Measurements from ENCODE around the gene DNAJC5.
"Not testable (repeated sequence)": the region's sequence is repeated elsewhere in the genome, so short reads cannot be mapped to it uniquely, and the experiment has no call there.

DNAJC5 gene

DNA sequence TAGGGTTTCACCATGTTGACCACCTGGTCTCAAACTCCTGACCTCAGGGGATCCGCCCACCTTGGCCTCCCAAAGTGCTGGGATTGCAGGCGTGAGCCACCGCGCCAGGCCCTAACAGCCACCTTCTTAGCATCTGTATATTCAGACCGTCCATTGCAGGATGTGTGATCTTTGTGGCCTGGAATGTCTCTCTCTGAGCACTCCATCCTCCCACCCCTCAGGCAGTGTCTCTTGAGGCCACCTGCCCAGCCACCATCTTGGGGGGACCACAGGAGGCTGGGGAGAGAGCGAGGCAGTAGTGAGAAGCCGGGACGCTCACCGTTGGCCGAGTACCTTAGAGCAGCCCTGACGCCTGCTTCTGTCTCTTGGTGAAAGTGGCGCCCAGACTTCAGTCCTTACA, 18.8 kb downstream of the DNAJC5 start:
- no peak for DNase-seq (ENCODE audit: low read depth)

DNA sequence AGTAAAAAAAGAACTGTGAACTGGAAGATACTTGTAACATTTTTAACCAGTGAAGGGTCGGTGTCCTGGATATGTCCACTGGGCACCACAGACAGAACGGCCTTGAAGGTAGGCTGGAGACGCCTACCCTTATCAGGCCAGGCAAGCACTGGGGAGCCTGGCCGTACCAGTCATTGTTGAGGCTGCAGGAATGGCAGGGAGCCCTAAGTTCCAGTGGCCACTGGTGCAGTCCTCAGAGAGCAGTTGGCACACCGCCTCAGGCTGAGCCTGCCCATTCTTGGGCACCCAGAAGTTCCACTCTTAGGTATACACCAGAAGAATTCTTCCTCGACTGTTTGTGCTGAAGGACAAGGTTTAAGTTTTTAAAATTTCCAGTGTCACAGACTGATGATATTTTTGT, 20.5 kb downstream of the DNAJC5 start:
- DNase-seq (ENCODE audit: low read depth) = no peak

DNA sequence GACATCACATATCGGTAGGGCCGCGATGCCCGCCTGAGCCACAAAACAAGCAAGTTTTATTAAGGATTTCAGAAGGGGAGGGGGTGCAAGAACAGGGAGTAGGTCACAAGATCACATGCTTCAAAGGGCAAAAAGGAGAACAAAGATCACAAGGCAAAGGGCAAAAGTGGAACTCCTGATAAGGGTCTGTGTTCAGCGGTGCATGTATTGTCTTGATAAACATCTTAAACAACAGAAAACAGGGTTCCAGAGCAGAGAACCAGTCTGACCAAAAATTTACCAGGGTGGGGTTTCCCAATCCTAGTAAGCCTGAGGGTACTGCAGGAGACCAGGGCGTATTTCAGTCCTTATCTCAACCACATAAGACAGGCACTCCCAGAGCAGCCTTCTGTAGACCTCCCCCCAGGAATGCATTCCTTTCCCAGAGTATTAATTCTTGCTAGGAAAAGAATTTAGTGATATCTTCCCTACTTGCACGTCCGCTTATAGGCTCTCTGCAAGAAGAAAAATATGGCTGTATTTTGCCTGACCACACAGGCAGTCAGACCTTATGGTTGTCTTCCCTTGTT, 21.5 kb downstream of the DNAJC5 start:
- DNase-seq (ENCODE audit: low read depth) = not testable (repeated sequence)

DNA sequence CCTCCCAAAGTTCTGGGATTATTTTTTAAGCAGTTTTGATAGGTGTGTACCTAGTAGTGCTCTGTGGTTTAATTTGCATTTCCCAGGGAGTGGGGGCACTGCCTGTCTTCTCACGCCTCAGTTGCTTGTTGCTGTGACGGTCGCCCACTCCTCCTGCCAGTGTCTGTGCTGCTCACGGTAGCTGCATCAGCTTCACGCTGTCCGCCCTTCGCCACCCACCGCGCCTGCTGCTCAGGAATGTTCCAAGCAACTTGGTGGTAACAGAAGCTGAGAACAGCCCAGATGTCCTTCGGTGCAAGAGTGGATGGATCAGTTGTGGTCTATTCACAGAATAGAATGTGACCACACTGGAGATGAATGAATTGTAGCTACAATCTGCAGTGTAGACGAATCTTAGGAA, 22.9 kb downstream of the DNAJC5 start:
- no peak for DNase-seq (ENCODE audit: low read depth)

DNA sequence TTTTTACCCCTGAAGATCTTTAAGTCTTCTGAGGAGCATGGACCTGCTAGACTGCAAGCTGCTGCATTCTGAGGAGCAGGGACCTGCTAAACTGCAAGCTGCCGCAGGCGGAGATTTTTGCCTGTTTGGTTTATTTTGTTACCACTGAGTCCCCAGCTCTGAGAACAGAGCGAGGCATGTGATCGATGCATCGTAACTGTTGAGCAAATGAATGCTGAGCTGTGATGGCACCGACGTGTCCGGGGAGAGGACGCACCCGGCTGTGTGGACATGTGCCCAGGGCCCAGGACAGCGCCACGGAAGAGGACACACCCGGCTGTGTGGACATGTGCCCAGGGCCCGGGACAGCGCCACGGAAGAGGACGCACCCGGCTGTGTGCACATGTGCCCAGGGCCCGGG, 24.2 kb downstream of the DNAJC5 start:
- DNase-seq (ENCODE audit: low read depth) = no peak

DNA sequence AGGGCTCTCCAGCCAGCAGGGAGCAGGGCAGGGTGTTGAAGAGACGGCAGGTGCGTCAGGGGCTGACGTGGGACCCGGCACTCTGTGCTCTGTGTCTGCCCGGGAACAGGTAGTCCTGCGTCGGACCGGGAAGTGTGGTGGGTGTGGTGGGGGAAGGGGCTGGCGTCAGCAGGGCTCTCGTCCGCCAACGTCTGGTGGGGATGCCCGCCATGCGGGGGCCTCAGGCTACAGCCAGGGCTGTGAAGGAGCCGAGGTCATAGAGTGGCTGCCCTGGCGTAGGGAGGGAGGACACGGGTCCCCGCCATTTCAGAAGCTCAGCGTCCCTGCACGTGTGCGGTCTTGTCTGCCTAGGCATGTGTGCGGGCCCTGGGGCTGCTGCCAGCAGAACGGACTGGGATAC, 25.3 kb downstream of the DNAJC5 start:
- no peak for DNase-seq (ENCODE audit: low read depth)

DNA sequence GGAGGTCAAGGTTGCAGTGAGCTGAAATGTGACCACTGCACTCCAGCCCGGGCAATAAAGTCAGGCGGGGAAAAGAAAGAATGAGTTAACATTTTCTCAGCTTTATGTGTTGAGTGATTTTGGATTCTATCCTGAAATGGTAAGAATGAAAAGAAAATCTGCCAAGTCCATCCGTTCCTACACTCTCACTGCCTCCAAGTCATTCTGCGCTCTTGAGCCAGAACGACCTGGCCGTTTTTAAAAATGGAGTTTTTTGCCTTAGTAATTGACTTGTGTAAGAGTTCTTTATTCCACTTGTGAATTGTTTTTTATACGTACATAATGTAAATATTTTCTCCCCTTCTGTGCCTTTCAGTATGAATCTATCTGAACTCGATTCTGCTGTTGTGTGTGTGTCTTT, 28.7 kb downstream of the DNAJC5 start:
- no peak for DNase-seq (ENCODE audit: low read depth)

DNA sequence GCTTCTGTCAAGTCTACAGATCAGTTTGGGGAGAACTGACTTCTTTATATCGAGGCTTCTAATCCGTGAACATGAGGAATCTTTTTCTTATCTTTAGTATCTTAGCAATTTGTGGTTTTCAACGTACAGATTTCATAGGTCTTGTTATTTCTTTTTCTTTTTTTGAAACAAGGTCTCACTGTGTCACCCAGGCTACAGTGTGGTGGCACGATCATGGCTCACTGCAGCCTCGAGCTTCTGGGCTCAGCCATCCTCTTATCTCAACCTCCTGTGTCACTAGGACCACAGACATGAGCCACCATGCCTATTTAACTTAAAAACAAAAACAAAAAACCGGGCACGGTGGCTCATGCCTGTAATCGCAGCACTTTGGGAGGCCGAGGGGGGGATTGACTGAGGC, 29.3 kb downstream of the DNAJC5 start:
- DNase-seq (ENCODE audit: low read depth) = no peak

DNA sequence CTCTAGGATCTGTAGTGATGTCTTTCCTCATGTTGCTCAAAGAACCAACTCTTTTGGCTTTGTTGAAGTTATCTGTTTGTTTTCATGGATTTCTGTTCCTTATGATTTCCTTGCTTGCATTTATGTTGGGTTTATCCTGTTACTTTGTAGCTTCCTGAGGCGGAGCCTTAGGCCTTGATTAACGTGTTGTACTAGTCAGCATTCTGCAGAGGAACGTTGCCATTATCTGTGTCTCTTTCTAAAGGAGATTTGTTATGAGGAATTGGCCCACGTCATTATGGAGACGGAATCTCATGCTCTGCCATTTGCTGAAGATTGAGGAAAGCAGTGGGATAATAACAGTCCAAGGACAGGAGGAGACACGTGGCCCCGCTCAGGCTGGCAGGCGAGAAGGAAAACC, 31.4 kb downstream of the DNAJC5 start:
- DNase-seq (ENCODE audit: low read depth) = no peak

DNA sequence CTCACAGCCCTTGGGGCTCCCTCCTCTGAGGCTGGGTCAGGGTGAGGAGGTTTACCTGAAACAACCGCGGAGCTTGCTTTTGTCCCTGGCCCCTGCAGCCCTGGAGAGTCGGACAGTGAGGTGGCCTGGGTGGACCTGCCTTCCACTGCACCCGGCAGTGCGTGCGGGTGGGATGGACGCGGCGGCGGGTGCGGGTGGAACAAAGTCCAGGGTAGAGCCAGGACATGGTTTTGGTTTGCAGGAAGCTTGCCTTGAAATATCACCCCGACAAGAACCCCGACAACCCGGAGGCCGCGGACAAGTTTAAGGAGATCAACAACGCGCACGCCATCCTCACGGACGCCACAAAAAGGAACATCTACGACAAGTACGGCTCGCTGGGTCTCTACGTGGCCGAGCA, 34.1 kb downstream of the DNAJC5 start:
- DNase-seq (ENCODE audit: low read depth) = no peak

DNA sequence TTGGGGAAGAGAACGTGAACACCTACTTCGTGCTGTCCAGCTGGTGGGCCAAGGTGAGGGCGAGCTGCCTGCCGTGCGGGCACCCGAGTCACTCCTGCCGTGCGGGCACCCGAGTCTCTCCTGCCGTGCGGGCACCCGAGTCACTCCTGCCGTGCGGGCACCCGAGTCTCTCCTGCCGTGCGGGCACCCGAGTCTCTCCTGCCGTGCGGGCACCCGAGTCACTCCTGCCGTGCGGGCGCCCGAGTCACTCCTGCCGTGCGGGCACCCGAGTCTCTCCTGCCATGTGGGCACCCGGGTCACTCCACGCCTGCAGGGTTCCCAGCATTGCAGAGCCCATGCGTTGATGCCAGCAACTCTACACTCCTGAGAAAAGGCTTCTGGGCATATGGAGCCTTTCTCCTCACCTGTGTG, 34.6 kb downstream of the DNAJC5 start:
- DNase-seq (ENCODE audit: low read depth) = not testable (repeated sequence)

DNA sequence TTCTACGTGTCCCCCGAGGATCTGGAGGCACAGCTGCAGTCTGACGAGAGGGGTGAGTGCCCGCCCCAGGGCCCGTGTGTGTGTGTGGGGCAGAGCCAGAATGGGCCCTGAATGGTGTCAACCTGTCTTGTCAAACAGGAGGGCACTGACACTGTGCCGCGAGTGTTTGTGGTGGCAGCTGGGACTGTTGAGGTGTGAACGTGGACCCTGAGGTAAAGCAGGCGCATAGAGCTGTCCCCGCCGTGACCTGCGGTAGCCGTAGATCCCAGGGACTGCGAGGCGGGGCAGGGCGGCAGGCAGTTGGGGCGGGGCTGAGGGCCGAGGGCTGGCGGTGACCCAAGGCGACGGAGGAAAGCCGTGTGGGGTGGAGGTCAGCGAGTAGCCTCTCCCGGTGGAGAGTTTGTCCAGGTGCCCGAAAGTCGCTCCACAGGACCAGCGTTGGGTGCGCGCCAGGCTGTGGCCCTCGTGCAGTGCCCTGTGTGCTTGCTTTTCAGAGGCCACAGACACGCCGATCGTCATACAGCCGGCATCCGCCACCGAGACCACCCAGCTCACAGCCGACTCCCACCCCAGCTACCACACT, 36.1 kb downstream of the DNAJC5 start:
- no peak for DNase-seq (ENCODE audit: low read depth)

DNA sequence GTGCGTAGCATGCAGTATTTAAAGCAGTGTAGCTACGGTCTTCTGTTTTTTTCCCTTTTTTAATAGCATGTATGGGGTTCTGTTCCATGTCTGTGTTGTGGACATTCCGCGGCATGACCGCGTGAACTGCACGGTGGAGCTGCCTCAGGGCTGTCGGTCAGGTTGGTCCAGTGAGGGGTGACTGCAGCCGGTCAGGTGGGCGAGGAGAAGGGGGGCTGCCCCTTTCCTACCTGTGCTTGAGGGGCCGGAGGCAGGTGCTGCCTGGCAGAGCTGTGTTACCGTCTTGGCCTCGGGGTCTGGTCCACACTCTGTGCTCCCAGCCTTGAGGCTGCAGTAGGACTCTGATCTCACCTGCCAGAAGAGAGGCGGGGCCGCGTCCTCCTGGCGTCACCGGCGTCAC, 36.8 kb downstream of the DNAJC5 start:
- no peak for DNase-seq (ENCODE audit: low read depth)

DNA sequence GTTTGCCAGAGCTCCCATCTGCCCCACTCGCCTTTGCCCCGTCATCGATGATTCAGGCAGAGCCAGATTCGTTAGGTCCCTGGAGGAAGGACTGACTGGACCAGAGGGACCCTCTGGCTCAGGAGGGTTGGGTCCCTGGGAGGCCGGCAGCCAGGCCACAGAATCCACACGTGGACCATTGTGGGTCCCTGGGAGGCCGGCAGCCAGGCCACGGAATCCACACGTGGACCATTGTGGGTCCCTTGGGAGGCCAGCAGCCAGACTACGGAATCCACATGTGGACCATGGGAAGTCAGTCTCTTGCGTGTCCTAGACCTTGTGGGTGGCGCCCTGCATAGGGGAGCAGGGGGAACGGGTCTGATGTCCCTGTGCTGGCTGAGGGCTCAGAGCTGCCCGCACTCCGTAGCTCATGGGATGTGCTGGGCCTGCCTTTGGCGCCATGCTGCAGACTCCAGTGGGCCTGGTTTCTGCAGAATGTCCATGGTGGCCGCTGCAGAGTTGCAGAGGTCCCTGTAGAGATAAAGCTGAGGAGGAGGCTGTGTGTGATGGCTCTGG, 37.8 kb downstream of the DNAJC5 start:
- DNase-seq (ENCODE audit: low read depth) = no peak

DNA sequence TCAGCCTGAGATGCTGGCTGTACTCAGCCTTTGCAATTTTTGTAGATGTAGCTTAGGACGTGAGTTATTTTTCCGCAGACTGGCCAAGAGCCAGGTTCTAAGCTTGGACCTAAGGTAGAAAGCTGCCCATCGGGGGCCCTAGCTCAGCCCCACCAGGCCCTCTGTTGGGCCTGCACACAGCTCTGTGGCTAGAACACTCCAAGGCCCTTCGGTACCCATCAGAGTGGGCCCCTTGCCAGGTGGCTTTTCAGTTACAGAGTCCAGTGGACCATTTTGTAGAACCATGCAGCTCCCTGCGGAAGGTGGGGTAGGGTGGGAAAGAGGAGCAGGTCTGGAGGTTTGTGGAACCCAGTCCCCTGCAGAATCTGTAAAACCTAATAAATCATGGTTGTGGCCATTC, 38.7 kb downstream of the DNAJC5 start:
- DNase-seq (ENCODE audit: low read depth) = no peak

DNA sequence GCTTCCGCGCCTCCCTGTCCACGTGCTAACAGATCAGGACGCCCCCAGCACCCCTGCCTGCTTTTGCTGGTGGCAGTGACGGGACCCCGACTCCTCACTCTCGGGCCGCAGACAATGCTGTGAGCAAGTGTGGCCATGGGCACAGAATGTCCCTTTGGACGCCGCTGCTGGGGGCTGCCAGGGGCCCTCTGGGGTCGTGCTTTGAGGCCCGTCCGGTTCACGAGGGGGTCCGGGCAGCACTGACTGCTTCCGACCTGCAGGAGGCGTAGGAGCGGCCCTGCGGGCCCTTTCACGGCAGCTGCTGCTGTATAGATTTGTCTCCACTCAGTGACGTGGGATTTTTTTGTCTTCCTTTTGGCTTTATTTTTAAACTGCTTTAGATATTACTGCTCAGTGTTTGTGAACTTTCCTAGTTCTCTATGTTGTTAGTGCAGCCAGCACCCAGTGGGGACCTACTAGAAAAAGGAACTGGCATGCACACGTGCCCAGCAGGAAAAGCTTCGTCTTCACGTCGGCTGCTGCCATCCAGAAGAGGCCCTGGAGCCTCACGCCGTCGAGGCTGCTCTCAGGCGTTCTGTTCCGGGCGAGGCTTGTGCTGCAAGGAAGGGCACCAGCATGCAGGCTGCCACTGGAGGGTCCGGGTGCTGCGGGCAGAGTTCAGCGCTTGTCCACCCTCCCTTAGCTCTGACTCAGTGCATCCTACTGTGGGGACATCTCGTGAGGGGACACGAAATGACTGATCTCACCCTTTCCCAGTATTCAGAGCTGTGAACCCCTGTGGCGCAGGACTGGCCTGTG, 39.5 kb downstream of the DNAJC5 start:
- no peak for DNase-seq (ENCODE audit: low read depth)

DNA sequence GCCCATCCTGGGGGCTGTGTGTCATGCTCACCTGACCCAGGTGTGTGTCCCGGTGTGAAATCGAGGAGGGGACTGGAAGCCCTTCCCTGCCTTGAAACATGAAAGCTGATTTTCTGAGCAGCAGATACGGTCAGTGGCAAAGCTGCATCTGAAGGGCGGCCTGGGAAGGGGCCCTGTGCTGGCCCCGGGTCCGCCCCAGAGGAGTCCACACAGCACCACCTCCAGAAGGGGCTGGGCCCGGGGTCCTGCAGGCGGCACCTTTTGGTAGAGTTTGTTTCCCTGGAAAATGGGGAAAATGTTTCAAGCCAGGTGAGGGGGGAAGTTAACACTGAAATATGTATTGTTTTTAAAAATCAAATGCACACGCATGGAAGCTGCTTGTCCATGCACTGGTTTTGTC, 40.5 kb downstream of the DNAJC5 start:
- DNase-seq (ENCODE audit: low read depth) = no peak

DNA sequence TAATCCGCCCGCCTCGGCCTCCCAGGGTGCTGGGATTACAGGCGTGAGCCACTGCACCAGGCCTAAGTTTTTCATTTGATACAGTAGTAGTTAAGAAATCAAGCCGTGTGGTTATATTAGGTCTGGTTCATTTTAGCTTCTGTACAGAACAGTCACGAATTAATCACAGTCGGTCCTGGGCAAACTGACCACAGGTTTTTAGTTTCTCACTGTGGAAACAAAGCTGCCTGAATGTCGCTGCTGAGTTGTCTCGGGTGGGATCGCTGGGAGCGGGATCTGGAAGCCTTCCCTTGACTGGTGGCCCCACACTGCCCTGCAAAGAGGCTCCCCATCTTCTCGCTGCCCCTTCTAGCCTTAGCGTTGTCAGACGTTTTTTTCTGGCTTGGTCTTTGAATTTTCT, 42.7 kb downstream of the DNAJC5 start:
- DNase-seq (ENCODE audit: low read depth) = no peak

DNA sequence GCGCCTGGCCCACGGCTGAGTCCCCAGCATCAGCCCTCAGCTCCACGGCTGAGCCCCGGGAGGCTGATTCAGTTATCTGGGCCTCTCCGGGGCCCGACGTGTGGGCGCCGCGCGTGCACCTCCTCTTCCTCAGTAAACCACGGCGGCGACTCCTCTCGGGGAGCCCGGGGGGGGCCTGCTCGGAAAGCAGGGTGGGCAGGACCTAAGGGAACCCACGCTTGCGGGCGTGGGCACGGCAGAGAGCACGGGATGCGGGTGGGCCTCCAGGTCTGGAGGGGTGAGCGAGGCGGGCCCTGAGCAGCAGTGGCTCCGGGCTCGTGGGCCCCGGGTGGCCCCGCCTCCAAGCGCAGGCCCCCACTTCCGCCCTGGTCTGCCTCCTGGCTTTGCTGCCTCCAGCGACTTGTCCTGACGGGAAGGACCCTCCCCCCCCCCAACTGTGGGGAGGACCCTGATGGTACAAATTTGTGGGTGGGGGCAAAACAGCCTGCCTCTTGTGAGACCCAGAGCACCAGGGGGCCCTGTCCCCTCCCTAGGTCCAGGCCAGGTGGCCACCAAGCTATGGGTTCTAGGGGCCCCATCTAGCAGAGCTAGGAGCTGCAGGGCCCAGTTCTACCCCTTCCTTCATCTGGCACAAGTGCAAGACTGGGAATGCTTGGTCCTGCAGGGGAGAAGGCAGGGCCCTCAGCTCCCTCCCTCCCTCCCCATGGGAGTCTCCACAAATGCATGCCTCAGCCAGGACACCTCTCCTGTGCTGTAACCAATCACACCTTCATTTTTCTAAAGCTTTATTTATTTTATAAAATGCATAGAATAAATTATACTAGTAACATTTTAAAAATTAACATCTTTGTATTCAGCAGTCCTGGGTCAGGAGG, 44.4 kb downstream of the DNAJC5 start:
- DNase-seq (ENCODE audit: low read depth) = no peak

DNA sequence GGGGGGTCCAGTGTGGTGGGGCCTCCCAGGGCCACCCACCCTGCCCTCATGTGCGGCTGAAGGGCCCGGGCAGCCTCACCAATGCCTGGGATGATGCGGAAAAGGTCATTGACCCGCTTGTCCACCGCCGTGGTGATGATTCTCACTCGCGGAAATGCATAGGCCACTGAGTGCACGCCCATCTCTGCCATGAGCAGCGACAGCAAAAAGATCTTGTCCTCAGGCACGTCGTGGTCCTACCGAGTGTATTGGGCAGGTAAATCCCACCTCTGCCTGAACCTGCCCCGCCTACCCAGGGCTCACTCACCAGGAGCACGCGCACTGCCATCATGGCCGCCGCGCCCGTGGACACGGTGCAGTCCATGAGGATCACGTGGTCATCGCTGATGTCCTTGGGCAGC, 45.1 kb downstream of the DNAJC5 start:
- DNase-seq (ENCODE audit: low read depth) = no peak

DNA sequence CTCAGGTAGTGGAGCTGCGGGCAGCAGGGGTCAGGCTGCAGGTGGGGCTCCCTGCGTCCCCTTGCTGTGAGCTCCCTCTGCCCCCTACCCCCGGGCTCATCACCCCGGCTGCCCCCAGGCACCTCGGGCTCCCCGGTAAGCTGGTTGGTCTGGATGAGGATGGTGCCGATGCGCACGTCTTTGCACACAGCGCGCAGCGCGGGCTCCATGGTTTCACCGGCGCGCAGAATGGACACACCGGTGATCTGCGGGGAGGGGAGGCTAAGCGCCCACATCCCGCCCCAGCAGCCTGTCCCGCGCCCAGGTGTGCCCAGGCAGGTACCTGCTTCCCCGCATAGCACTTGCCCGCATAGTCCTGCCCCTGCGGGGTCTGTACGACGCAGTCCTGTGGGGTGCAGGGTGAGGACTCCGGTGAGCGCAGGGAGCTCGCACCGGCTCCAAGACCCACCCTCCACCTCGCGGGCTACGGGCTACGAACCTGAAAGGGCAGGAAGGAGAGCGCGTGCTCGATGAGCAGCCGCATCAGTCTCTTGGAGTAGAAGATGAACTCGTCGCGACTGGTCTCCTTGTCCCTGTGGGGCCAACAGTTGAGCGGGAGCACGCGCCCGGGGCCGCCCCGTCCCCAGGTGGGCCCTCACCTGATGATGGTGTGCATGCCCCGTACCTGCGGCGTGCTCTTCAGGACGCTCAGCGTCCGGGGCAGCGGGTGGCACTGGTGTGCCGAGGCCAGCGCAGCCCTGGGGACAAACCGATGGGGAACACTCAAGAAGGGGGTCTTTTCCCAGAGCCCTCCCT, 45.7 kb downstream of the DNAJC5 start:
- DNase-seq (ENCODE audit: low read depth) = no peak
